Measurements from ENCODE around the gene KRTAP5-5.

DNA sequence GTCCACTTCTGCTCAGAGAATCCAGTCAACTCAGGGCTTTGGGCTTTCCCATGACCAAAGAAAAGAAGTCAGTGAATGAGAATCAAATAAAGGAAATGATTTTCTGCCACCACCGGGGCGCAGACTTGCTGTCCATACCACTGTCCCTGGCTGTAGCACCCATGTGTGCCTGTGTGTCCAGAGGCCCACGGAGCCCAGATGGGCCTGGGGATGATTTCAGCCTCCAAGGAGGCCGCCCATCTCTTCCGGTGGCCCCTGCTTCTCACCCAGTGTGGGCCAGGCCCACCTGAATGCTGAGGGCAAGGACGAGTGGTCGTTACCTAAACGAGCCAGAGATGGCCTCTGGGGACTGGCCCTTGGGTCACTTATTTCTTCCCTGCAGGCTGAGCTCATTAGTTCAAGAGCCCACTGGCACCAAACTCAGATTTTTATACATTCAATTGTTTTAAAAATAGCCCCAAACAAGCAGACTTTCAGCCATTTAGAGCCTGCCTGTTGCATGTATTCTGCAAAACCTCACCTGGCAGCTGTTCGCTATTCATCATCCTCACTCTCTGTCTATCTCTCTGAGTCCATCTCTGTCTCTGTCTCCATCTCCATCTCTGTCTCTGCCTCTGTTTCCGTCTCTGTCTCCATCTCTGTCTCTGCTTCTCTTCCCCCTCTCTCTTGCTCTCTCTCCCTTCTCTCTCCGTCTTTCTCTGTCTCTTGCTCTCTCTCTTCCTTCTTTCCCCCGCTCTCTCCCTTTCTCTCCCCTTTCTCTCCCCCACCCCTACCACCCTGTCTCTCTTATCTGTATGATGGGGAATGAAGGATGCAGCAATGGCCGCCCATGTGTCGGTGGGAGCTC, 24.2 kb downstream of the KRTAP5-5 start:
- TF ChIP-seq POLR2AphosphoS5 (IDR thresholded peaks at IDR 0.05; ENCODE audit: low read depth, low read length): no peak
- TF ChIP-seq POLR2A (IDR thresholded peaks at IDR 0.05; ENCODE audit: low read depth, low read length): no peak

Measured in GM12891 (cell line).